Activated CD8-positive, alpha-beta memory T cell treated with anti-CD3 and anti-CD28 coated beads, Interleukin-2, amount 50 U/mL, for 1 hour (primary cell): ENCODE measurements around the gene C6orf141.

ENCODE experiments used
- DNase-seq: peaks from one replicate; pipeline ENCODE4 v3.0.0-alpha.2; 2020; ENCODE audit errors: extremely low read depth

C6orf141 gene

DNA sequence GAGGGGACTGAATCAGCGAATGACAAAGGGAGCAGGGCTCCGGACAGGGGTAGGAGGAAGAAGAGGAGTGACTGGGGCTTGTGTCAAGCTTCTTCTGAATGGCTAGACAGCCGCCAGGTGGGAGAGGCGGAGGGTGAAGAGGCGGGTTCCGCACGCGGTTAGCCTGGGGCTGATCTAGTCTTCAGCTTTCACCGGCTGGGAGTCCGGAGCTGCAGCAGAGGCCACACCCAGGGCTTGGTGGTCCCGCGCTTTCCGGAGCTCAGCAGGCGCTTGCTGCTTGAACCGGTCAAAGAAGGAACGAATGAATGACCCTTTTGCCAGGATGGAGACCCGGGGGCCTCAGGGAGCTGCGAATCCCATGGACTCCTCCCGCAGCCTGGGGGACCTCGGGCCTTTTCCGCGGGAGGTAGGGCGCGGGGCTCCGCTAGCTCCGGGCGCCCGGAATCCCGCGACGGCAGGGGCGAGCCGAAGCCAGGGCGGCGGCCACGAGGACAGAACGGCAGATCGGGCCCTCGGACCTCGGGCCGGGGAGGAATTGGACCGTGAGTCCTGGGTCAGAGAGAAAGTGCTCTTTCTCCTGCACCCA, at the start of gene C6orf141:
TSS of gene C6orf141 (plus strand) at position 177 of the 586 bp plus-strand sequence. CDS start at position 302, 125 bp downstream.
- DNase-seq, result no peak

DNA sequence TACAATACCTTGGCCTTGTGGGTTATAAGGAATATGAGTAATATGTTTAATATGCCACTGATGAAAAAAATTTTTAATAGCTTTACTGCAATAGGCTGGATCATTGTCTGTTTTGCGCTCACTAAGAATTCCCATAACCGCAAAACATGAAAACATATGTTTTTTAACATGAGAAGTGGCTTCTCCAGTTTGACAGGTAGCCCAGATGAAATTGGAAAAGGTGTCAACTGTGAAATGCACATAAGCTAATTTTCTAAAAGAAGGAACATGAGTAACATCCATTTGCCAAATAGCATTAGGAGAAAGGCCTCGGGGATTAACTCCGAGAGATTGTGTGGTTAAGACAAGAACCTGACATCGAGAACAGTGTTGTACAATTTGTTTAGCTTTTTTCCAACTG, 45.8 kb upstream of the C6orf141 start:
- DNase-seq, result no peak

DNA sequence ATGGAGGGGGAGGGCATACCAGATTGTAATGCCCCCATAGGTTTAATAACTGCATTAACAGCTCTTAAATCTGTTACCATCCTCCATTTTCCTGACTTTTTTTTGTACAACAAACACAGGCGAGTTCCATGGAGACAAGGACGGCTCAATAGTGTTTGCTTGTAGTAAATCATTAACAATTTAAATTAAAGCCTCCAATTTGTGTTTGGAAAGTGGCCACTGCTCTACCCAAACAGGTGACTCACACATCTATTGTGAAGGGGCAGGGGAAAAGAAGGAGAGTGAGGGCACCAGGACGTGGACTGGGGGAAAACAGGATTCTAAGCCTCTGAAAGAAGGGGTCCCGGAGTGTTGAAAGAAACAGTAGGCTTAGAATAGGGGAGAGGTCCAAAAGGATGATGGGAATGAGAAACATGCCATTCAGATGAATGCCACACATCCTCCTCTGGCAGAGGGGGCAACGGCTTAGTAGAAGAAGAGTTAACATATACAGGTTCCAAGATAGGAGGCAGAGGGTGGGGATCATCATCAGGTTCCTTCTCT, 43.8 kb upstream of the C6orf141 start:
- DNase-seq, result no peak

DNA sequence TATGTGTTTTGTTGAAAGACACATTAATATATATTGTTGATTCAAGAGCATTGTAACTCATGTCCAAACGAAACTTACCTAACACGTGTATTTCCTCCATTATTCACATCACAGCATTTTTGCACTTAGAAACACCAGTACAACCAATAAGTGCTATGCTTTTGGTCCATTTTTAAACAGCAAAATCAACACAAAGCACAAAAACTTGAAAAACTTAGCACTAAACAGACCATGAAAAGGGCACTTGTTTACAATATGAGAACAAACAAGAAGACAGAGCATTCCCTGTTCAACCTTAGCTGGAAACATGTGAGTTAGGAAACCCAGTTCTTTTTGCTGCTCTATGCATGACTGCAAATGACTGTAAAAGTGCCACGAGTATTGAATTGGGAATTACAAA, 41.1 kb upstream of the C6orf141 start:
- no peak for DNase-seq

DNA sequence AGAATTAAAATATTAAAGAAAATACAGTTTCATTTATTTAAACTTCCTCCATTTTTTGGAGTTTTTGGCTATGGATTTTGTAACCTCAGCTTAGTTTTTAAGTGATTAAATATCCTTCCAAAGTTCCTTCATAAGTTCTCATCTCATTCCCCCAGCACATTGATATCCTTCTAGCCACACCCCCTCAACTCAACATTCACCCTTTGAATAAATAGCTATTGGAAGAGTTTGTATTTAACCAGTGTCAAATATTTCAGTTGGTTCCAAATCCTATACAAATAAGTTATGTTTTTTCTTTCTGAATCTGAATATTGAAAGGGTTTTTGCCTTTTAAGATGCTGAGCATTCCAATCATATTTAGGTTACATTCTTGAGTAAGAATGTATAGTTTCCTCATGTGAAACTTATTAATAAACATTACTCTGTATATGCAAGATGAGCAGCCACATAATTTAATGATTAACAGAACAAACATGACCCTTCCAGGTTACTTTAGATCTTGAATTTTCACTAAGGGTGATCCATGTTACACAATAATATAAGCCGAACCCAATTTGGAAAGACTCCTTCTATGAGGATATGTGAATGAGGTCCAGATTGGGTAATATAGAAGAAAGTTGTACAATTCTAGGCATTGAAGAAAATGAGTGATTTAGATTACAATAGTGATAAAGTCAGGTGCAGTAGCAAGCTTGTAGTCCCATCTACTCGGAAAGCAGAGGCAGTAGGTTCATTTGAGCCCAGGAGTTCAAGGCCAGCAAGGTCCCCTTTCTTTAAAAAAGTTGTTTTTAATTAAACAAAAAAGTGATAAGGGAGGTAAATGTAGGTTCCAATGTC, 37.1 kb upstream of the C6orf141 start:
- no peak for DNase-seq

DNA sequence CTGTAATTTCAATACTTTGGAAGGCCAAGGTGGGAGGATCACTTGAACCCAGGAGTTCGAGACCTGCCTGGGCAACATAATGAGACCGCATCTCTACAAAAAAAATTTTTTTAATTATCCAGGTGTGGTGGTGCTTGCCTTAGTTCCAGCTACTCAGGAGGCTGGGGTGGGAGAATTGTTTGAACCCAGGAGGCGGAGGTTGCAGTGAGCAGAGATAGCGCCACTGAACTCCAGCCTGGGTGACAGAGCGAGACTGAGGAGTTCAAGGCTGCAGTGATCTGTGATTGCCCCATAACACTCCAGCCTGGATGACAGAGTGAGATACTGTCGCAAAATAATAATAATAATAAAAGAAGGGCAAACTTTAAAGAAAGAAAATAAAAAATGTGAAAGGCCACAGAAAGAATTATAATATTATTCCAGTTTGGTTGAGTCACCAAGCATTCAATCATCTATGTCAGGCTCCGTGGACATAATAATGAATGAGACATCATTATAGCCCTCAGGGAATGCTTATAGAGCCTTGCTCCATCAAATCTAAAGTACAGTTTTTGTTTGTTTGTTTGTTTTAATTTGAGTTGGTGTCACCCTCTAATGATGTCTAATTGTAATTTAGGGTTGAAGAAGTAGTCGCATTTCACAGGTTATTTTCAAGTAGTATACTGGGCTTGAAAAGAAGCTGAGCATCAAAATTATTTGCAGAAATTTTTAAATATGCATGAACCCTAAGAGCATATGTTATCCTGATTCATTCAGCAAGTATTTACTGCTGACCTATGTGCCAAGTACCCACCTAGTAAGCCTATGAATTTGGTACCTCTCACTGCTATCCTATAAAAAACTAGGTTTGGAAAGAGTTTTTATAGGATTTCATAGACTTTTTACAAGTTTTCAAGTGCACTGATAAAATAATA, 35.6 kb upstream of the C6orf141 start:
- DNase-seq, result no peak

DNA sequence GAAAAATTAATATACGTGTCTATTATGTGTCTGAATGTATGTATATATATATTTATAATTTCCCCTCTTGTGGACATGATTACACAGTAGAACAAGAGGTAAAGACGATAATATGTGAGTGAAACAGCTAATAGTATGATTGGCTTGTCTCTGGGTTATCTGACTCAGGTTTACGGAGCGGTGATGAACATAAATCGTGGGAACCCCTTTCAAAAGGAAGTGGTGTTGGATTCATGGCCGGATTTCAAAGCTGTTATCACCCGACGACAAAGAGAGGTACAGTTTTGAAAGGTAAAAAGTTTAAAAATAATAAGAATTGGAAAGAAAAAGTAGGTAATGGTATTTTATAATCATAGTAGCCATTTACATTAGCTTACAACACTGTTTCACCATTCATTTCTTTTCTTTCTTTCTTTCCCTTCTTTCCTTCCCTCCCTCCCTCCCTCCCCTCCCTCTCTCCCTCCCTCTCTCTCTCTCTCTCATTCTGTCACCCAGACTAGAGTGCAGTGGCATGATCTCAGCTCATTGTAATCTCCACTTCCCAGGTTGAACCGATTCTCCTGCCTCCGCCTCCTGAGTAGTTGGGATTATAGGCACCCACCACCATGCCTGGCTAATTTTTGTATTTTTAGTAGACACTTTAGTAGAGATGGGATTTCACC, 34.9 kb upstream of the C6orf141 start:
- DNase-seq, result no peak

DNA sequence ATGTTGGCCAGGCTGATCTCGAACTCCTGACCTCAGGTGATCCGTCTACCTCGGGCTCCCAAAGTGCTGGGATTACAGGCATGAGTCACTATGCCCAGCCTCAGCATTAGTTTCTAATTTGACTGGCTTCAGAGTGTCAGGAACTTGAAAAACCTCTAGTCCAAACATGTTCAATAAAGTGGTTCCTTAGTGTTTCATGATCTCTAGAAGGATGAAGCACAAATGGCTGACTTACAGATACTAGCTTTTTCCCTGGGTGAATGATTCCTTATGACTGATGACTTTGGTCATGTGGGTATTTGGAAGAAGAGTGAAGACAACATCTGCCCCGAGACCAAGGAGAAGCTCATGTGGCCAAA, 34.3 kb upstream of the C6orf141 start:
- no peak for DNase-seq

DNA sequence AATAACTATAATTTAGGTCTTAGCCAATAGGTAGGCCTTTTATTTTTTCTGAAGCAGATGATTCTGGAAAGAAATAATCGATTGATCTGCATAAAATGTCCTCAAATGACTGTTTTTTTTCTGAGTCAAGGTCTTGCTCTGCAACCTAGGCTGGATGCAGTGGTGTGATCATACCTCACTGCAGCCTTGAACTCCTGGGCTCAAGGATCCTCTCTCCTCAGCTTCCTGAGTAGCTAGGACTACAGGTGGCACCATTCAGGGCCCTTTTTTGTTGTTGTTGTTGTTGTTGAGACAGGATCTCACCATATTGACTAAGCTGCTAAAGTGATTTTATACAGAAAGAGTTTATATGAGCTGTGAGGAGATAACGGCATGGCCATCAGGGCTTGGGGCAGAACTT, 32.5 kb upstream of the C6orf141 start:
- DNase-seq, result no peak

DNA sequence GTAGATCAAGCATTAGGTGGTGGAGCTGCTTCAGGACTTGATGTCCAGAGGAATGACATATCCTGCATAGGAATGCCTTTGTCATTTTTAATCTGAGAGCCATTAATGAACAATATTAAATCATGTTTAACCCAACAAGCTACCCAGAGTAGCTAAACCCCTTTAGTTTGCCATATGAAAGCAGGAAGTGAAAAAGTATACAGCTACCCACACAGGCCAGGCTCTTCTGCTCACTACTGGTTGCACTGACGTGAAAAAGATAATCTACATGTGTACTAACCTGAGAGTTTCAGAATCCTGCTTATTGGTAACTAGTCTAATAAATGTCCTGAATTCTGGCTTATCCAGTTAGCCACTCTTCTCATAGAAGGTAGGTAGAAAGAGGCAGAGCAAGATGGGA, 30.8 kb upstream of the C6orf141 start:
- no peak for DNase-seq

DNA sequence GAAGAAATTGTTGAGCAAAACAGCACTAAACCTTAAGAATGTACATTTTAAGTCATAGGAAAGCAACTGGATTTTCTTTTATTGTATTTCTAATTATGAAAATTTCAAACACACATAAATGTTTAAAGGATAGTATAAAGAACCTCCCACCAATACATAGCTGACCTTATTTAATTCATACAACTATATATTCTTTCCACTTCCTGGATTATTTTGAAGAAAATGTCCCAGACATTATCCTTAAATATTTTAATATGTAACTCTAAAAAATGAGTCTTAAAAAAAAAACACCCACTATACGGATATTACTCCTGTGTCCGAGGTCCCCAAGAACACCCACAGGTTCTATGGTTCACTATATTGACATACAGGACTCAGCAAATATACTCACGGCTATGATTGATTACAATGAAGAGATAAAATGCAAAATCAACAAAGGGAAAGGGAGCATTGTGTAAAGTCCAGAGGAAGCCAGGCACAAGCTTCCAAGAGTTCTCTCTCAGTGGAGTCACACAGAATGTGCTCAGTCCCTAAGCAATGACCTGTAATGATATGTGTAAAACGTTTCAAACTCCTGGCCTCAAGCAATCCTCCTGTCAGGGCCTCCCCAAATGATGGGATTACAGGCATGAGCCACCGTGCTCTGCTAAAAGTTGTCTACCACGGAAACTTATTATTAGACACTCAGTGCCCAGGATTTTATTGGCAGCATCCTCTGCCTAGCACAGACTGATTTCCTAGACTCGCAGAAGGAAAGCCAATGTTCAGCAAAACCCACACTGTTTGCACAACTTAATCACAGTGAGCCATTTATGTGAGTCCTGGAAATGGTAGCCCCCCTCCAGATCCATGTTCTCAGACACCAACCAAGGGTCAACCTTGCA, 27.5 kb upstream of the C6orf141 start:
- no peak for DNase-seq

DNA sequence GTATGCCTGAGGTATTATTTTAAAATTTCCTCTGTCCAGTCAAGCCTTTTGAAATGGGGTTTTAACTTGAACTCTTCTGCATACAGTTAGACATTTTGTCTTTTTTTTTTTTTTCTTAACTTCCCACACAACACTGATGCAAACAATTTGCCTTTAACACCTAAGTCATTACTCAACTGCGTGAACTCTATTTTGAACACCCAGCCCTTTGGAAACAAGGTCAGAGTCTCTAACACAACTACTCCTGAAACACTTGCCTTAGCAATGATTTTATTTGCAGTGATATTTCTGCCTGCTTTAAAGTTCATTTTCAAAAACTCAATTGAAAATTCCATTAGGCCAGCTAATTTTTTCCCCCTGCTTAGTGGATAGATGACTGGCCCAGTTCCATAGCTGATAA, 26.6 kb upstream of the C6orf141 start:
- no peak for DNase-seq

DNA sequence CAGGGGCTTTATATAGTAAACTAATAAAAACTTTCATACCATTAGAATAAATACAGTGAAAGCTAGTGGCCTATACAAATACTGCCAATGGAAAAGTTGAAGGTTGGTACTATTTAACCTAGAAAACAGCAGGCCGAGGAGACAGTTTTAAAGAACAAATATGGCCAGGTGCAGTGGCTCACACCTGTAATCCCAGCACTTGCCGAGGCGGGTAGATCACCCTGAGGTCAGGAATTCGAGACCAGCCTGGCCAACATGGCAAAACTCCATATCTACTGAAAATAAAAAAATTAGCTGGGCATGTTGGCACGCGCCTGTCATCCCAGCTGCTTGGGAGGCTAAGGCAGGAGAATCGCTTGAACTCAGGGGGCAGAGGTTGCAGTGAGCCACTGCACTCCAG, 25.9 kb upstream of the C6orf141 start:
- no peak for DNase-seq

DNA sequence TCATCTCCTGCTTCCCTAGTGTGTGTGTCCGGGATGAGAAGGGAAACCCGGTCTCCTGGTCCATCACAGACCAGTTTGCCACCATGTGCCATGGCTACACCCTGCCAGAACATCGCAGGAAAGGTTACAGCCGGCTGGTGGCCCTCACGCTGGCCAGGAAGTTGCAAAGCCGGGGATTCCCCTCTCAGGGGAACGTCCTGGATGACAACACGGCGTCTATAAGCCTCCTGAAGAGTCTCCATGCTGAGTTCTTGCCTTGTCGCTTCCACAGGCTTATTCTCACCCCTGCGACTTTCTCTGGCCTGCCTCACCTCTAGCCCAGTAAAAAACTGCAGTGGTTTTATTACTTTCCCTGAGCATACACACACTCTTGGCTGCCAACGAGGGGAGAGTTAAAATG, 23.9 kb upstream of the C6orf141 start:
- DNase-seq, result no peak

DNA sequence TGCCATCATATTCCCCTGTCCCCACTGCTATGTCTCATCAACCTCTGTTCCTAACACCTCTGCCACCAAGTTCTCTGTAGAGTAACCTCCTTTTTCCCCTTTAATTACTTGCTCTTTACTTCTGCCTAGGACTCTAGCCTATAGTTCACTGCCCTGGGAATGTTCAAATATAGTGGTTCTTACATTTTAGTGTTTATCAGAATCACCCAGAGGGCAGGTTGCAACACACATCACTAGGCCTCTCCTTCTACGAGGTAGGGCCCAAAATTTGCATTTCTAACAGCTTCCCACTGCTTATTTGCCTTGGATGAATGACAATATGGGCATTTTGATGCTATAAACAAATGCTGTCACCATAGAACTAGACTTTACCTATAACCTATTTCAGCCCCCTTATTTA, 23.1 kb upstream of the C6orf141 start:
- DNase-seq, result no peak

DNA sequence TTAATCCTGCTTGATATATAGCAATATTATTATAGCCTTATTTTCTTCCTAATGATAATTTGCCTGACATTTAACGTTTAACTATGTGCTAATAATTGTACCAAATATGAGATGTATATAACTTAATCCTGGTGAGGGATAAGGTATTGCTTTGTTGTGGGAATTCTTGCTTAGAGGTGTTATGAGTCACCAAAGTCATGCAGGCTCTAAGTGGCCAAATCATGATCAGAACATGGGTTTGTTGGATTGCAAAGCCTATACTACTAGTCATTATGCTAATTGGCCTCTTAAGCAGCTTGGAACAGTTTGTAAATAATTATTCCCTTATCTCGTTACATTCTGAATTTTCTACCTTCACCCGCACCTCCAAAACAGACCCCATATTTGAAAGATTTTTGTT, 21.9 kb upstream of the C6orf141 start:
- DNase-seq, result no peak

DNA sequence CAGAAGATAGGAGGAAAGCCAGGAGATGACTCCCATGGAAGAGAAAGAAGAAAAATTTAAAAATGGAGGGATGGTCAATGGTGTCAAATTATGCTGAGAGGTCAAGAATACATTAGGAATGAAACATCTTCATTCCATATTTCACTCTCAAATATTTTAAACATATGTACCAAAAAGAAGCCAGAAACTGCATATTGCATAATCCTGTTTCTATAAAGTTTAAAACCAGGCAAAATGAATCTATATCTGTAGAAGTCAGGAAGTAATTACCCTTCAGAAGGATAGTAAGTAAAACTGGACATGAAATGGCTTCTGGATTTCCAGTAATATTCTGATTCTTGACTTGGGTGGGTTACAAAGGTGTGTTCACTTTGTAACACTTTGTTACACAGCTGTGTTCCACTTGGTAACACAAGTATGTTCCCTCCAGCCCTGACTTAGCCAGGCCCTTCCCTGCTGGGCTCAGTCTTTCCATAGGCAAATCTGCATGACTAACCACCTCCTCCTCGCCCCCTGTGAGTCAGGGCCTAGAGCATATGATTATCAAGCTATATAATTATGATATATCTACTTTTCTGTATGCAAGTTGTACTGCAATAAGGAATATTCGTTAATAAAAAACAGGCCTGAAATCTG, 20.2 kb upstream of the C6orf141 start:
- DNase-seq, result no peak

DNA sequence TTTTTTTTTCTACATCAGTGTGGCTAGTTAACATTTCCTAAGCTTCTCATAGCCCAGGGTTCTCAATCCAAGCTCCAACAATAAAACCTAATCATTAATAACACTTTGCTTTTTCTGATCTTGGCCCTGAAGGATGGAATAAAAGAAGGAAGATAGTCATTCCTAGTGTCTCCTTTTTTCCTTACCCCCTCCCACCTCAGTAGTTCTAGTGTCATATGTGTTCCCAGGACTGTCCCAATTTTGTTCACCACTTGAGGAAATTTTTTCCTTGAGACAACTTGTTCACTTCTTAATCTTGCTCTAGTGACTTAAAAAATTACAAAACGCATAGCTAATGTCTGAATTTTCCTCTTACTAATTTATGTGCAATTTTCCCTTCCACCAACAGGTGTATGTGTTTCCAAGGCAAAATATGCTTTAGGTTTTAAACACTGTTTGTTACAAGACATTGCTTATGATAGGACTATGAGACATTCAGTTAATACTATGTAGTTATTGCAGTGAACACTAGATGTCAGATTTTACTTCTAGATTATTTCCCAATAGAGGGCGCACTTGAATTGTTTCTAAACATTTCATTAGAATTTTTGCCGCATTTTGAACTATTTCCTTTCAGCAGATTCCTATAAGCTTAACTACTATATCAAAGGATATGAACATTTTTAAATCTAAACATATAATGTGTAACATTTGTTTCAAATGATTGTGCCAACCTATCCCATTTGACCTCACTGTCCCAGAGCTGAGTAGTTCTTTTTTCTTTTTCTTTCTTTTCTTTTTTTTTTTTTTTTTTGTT, 18.5 kb upstream of the C6orf141 start:
- no peak for DNase-seq

DNA sequence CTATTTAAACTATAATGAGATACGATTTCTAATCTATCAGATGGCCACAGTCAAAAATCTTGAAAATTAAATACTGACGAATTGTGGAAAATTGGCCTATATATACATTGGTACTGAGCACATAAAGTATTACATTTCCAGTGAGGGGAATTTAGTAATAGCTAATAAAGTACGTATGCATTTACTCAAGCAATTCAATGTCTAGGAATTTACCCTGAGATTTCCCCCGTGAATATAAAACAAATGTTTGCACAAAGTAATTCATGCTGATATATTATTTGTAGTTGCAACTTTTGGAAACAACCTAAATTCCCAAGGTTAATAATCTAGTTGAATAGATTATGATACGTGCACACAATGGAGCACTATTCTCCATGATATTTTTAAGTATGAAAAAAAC, 14.7 kb upstream of the C6orf141 start:
- DNase-seq, result no peak
